Activated CD8-positive, alpha-beta T cell treated with anti-CD3 and anti-CD28 coated beads for 36 hours (primary cell): Measurements from ENCODE around the gene PLS1. TPM values are rescaled to one million over a fixed set of nuclear protein-coding genes. Genes with fewer than 3 reads are reported as not detected.
"Not testable (repeated sequence)": the region's sequence is repeated elsewhere in the genome, so short reads cannot be mapped to it uniquely, and the experiment has no call there.

Experiments used
- ATAC-seq: fragments of 200-7000 bp; cut with Tn5 transposase; one replicate; pipeline ENCODE4 v1.10.0; 2021; ENCODE audit warnings: mild to moderate bottlenecking, moderate library complexity
- CTCF ChIA-PET: fragments of 350-600 bp; sonication (Branson Sonifier 250); formaldehyde crosslinking; loops from one replicate; lab custom pipeline; 2021; ENCODE audit warnings: antibody characterized with exemption; lab: Charles Lee
- POLR2A ChIA-PET: fragments of 350-600 bp; sonication (Branson Sonifier 250); formaldehyde crosslinking; loops from one replicate; lab custom pipeline; 2021; ENCODE audit warnings: antibody characterized with exemption; lab: Charles Lee
- DNase-seq: peaks from one replicate; pipeline ENCODE4 v3.0.0-alpha.2; 2020
- H3K27ac Mint-ChIP-seq: one replicate; pipeline ENCODE4 v1.8.0; 2021; ENCODE audit warnings: mild to moderate bottlenecking, mixed read lengths
- H3K27me3 Mint-ChIP-seq: one replicate; pipeline ENCODE4 v1.8.0; 2021; ENCODE audit warnings: mixed read lengths
- H3K36me3 Mint-ChIP-seq: one replicate; pipeline ENCODE4 v1.8.0; 2021; ENCODE audit warnings: low read depth, mixed read lengths
- H3K4me1 Mint-ChIP-seq: one replicate; pipeline ENCODE4 v1.8.0; 2021; ENCODE audit warnings: low read depth, mixed read lengths
- H3K4me3 Mint-ChIP-seq: one replicate; pipeline ENCODE4 v1.8.0; 2021; ENCODE audit warnings: mild to moderate bottlenecking, moderate library complexity, mixed read lengths
- H3K9me3 Mint-ChIP-seq: one replicate; pipeline ENCODE4 v1.8.0; 2021; ENCODE audit warnings: mixed read lengths
- intact Hi-C: fragments of 100-400 bp; cut with micrococcal nuclease; formaldehyde crosslinking; loops from one replicate; pipeline ENCODE4 v1.10.0; 2022
- total RNA-seq, 2 experiments: library from RNA; stranded (reverse); gene quantifications; one replicate each; pipeline ENCODE4 v1.2.3, GENCODE V29; 2021
- TF ChIP-seq, protein P1 (sequence below): fragments of 200-600 bp; IDR thresholded peaks from one replicate; pipeline ENCODE4 v1.8.0; 2022; ENCODE audit warnings: antibody characterized with exemption, mild to moderate bottlenecking

Gene PLS1, protein sequence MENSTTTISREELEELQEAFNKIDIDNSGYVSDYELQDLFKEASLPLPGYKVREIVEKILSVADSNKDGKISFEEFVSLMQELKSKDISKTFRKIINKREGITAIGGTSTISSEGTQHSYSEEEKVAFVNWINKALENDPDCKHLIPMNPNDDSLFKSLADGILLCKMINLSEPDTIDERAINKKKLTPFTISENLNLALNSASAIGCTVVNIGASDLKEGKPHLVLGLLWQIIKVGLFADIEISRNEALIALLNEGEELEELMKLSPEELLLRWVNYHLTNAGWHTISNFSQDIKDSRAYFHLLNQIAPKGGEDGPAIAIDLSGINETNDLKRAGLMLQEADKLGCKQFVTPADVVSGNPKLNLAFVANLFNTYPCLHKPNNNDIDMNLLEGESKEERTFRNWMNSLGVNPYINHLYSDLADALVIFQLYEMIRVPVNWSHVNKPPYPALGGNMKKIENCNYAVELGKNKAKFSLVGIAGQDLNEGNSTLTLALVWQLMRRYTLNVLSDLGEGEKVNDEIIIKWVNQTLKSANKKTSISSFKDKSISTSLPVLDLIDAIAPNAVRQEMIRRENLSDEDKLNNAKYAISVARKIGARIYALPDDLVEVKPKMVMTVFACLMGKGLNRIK
- total RNA-seq, result 1 to 10 TPM; 4.7 to 5.6 TPM

DNA sequence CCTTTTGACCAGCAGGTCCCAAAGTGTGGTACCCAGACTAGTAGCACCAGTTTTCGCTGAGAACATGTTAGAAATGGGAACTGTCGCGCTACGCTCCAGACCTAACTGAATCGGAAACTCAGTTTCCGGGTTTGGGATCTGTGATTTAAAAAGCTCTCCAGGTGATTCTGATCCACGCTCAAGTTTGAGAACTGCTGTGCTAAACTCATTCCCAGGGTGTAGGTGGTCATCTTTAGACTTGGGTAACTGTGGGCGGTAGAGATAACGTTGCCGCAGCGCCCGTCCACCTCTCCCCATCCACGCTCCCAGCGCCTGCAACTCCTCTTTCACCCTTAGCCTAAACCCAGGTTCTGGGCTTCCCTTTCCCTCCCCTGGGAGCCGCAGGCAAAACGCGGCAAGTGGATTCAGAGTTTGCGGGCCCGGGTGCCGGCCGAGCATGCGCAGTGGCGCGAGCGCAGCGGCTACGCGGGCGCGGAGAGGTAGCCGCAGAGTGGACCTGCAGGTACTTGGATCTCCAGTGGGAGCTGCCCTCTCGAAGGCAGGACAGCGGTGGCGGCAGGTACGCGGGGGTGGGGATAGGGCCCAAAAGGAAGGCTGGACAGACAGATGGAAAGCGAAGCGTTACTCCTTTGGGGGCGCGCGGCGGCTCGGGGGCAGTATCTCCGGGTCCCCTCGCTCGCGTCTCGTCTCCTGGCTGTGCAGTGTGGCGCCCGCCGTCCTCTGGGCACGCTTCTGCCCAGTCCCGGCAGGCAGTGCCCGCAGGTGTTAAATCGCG lies at the start of gene PLS1:
Gene PLS1, plus strand, starts transcription at position 443 of the 775 bp plus-strand sequence. CDS start 67,845 bp downstream, outside the sequence.
- peak within 1 kb of the TSS; percentile 95 for H3K4me3 Mint-ChIP-seq
- H3K27me3 Mint-ChIP-seq, result no peaks in the 10 kb centered on the region
- intact Hi-C loops, result no loop called here
- no peaks in the 10 kb centered on the region for H3K36me3 Mint-ChIP-seq
- ATAC-seq, result peak; percentile 94
- DNase-seq, result peak; percentile 78
- H3K27ac Mint-ChIP-seq, result peak within 1 kb of the TSS; percentile 85
- ChIA-PET CTCF (interaction anchor here (1.2 kb wide), 2 partner anchors 9 to 406 kb away, joined by 3 read pairs; no protein-coding TSS in a partner anchor), POLR2A (interaction anchor here (0.6 to 3.3 kb wide), 7 partner anchors 9 to 599 kb away, joined by 3 to 21 read pairs (median 3); partner anchors contain the start of genes ATR and U2SURP)
- no peaks in the 10 kb centered on the region for H3K9me3 Mint-ChIP-seq
- peaks cover 14% of the 10 kb centered on the region for H3K4me1 Mint-ChIP-seq
- TF ChIP-seq, protein P1, sequence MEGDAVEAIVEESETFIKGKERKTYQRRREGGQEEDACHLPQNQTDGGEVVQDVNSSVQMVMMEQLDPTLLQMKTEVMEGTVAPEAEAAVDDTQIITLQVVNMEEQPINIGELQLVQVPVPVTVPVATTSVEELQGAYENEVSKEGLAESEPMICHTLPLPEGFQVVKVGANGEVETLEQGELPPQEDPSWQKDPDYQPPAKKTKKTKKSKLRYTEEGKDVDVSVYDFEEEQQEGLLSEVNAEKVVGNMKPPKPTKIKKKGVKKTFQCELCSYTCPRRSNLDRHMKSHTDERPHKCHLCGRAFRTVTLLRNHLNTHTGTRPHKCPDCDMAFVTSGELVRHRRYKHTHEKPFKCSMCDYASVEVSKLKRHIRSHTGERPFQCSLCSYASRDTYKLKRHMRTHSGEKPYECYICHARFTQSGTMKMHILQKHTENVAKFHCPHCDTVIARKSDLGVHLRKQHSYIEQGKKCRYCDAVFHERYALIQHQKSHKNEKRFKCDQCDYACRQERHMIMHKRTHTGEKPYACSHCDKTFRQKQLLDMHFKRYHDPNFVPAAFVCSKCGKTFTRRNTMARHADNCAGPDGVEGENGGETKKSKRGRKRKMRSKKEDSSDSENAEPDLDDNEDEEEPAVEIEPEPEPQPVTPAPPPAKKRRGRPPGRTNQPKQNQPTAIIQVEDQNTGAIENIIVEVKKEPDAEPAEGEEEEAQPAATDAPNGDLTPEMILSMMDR, result no peak

DNA sequence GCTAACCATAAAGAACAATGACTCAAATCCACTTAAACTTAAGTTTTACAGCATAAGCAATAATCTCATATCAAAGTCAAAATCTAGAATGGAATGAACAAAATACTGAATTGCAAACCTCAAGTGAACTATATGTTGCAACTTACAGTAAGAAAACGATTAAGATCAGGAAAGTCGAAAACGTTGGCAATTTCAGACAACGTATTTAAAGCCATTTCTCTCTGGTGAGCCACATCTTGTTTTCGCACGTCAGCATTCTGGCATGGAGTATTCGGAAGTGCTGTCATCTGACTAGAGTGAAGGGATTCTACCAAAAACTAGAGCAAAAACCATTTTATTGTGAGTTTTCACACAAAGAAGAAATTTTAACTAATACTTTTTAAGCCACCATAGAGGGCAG lies 46.2 kb upstream of the PLS1 start:
- ATAC-seq (no peak), DNase-seq (no peak)
- CTCF ChIA-PET, result no interaction called here
- Mint-ChIP-seq H3K27me3 (no peaks in the 10 kb centered on the region), H3K4me1 (no peaks in the 10 kb centered on the region), H3K9me3 (peaks cover 2% of the 10 kb centered on the region), H3K4me3 (no peak overlapping the region), H3K36me3 (peaks cover 44% of the 10 kb centered on the region), H3K27ac (no peak overlapping the region)
- intact Hi-C loops, result no loop called here
- POLR2A ChIA-PET, result no interaction called here
- TF ChIP-seq, protein P1, result no peak

DNA sequence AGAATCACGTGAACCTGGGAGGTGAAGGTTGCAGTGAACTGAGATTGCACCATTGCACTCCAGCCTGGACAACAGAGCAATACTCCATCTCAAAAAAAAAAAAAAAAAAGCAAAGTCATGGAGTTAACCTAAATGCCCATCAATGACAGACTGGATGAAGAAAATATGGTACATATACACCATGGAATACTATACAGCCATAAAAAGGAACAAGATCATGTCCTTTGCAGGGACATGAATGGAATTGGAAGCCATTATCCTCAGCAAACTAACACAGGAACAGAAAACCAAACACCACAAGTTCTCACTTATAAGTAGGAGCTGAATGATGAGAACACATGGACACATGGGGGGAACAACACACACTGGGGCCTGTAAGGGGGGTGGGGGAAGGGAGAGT lies 43.6 kb upstream of the PLS1 start:
- CTCF ChIA-PET, DNase-seq, ATAC-seq, H3K27me3 Mint-ChIP-seq, H3K4me1 Mint-ChIP-seq, H3K27ac Mint-ChIP-seq, H3K4me3 Mint-ChIP-seq, H3K9me3 Mint-ChIP-seq, intact Hi-C loops: not testable (repeated sequence)
- H3K36me3 Mint-ChIP-seq, result peaks cover 56% of the 10 kb centered on the region
- POLR2A ChIA-PET, result interaction anchor here (1.3 kb wide), 1 partner anchor 26 kb away, joined by 4 read pairs; the partner anchor contains the start of gene ATR

DNA sequence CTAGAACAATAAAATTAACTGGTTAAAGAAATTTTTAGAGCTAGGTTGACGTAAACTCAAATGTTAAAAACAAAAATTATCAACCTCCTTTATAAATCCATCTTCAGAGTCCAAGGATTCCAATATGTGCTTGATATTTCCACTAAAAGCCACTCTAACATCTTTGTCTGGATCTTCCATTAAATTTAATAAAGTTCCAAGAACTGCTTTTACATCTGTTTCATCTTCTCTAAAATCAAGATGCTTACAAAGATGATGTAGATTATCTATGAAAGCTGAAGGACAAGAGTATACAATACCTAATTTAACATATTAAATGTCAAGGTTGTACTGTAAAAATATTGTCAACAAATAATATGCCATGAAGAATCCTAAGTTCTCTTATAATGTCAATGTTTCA lies 42.5 kb upstream of the PLS1 start:
- Mint-ChIP-seq H3K4me3 (no peak overlapping the region), H3K27me3 (no peaks in the 10 kb centered on the region), H3K4me1 (no peaks in the 10 kb centered on the region), H3K36me3 (peaks cover 54% of the 10 kb centered on the region), H3K9me3 (peaks cover 2% of the 10 kb centered on the region), H3K27ac (no peak overlapping the region)
- intact Hi-C loops, result no loop called here
- ATAC-seq (no peak), DNase-seq (no peak)
- POLR2A ChIA-PET, result interaction anchor here (0.7 to 1.3 kb wide), 2 partner anchors 25 to 858 kb away, joined by 3 to 4 read pairs; partner anchors contain the start of gene ATR
- TF ChIP-seq, protein P1, result no peak
- CTCF ChIA-PET, result no interaction called here

DNA sequence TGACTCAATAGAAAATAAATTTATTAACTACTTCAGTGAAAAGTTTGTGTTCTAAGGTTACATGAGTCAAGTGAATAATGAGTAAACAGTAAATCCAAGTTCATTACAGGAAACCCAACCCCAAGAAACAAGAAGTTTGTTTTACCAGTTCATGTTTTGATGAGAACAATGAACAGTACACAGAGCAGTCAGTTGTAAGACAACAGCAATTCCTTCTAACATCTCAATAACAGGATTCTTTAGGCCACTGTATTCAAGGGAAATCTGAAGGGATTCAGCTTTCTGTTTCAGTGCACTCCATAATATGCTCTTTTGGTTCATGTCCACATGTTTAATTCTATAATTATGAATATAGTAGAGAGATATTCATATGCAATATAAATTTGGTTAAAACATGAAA lies 36.1 kb upstream of the PLS1 start:
- intact Hi-C loops, result no loop called here
- Mint-ChIP-seq H3K4me3 (no peak overlapping the region), H3K27me3 (no peaks in the 10 kb centered on the region), H3K36me3 (peaks cover 39% of the 10 kb centered on the region), H3K4me1 (peaks cover 5% of the 10 kb centered on the region), H3K9me3 (no peaks in the 10 kb centered on the region), H3K27ac (no peak overlapping the region)
- ATAC-seq (no peak), DNase-seq (no peak)
- TF ChIP-seq, protein P1, result no peak
- ChIA-PET CTCF (no interaction called here), POLR2A (no interaction called here)
